HG03045 (cell line): ENCODE results near the gene TSPAN32.

Source experiments
- ATAC-seq: cut with Tn5 transposase; IDR thresholded peaks from one replicate; pipeline ENCODE4 v1.9.1; 2021; ENCODE audit warnings: mild to moderate bottlenecking, moderate library complexity; ENCODE audit not compliant: unreplicated experiment

TSPAN32 gene, protein sequence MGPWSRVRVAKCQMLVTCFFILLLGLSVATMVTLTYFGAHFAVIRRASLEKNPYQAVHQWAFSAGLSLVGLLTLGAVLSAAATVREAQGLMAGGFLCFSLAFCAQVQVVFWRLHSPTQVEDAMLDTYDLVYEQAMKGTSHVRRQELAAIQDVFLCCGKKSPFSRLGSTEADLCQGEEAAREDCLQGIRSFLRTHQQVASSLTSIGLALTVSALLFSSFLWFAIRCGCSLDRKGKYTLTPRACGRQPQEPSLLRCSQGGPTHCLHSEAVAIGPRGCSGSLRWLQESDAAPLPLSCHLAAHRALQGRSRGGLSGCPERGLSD

DNA sequence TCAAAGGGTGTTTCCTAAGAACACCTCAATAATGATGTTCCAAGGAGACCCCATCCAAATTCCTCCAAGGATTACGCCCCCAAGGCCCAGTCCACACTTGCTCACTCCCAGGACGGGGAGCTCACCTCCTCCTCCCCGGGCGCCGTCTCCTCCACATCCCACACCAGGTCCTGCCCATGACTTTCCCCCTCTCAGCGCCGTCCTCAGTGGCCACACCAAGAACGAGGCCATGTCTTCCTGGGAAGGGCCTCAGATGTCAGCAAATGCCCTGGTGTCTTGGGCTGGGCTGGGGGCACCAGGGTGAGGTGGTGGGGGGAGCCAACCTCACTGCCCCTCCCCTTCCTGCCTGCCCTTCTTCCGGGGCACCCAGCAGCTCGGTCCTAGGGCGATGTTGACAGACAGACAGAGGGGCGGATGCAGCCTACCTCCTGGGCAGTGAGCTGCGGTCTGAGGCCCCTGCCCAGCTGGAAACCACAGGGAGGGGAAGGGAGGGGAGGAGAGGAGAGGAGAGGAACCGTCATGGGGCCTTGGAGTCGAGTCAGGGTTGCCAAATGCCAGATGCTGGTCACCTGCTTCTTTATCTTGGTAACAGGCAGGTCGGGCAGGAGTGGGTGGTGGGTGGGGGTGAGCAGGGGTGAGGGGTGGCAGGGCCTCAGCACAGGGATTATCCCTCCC is at the start of gene TSPAN32, which contains the start of gene C11orf21:
TSS of gene TSPAN32 (plus strand) at position 383 of the 675 bp plus-strand sequence. CDS start at position 520, 137 bp downstream.
TSS of gene C11orf21 (minus strand) at position 288 of the 675 bp plus-strand sequence. CDS start at position 178, 110 bp downstream.
- ATAC-seq: no peak

DNA sequence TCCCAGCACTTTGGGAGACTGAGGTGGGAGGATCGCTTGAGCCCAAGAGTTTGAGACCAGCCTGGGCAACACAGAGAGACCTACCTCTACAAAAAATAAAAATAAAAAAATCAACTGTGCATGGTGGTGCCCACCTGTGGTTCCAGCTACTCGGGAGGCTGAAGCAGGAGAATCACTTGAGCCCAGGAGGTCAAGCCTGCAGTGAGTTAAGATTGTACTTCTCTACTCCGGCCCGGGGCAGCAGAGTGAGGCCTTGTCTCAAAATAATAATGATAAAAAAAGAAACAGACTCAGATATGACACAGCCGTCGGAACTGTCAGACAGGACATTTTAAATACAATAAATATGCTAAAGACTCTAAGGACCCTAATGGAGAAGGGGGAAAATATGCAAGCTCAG is 49.8 kb upstream of the TSPAN32 start:
- no peak for ATAC-seq

DNA sequence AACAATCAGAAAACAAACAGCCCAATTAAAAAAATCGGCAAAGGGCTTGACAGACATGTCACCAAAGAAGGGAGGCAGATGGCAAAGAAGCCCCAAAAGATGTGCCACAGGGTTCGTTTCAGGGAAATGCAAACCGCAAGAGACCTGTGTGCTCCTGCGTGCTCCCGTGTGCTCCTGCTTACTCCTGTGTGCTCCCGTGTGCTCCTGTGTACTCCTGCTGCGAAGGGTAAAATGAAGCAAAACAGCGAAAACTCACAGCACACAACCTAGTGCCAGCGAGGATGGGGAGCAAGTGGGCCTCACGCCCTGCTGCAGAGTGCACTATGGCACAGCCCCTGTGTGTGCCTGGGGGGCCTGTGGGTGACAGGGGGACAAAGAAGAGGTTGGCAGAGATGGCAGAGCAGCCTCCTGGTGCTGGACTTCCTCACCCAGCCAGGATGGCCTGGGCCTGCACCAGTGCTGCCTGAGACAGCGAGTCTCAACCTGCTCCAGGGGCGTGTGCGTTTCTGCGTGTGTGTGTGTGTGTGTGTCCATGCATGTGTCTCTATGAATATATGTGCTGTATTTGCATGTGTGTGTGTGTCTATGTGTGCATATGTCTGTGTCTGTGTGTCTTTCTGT is 45.4 kb upstream of the TSPAN32 start:
- ATAC-seq: no peak

DNA sequence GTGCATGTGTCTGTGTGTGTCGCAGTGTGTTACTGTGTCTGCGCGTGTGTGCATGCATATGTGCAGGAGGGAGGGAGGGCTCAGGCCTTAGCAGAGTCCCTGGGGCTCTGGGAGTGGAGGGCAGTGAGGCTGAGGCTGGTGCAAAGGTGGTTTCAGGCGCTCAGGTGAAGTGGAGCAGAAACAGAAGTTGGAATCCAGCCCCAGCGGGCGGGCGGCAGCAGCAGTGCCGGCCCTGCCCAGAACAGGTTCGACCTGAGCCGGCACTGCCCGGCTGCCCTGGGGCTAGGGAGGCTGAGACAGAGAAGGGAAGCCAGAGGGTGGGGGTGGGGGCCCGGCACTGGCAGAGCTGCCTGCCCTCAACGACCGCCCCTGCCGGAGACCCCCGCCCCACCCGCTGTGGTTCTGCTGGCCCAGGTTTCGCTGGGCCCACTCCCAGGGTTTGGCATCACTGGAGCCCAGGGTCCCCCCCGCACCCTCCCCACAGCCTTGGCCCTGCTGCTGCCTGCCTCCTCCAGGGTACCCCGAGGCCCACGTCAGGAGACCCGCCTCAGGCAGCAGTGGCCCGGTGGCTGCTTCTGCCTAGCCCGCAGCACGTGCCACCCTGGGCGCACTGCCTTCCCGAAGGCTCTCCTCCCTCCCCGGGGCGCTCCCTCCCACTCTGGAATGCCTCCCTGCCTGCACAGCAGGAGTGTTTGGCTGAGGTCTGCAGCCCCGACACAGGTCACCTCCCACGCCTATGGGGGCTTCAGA is 44.7 kb upstream of the TSPAN32 start:
- no peak for ATAC-seq

DNA sequence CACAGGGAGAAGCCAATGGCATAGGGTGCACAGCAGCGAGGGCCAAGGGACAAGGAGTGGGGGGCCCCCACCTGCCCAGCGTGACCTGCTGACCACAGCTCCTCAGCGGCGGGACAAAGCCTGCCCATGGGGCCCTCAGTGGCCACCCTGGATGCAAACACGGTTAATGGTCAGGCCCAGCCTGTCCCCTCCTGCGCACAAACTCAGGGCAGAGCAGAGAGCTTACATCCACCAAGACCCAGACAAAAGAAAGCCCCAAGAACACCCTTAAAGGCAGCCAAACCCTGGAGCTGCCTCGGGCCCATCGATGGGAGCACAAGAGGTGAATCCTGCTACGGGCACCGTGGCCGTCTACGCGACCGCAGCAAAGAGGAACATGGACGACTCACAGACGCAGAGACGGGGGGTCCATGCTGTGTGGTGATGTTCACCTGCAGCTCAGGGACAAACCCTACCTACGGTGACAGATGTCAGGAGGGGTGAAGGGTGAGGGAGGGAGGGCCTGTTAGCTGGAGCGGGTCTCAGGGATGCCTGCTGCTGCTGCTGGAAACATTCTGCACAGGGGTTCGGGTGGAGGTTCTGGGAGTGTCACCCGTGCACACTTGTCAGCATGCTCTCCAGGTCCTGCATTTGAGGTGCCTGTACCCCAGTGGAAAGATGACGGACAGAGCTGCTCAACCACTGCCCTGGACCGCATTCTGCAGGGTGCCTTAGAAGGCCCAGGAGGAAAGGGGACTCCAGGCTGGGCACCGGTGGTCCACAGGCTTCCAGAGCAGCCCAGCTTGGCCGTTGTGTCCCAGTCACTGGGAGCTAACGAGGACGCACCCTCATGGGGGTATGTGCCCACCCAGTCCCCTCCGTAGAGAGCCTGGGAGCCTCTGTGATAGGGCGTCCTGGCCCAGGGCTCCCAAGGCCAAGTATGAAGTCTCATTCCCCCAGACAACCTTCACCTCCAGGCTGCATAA is 43.0 kb upstream of the TSPAN32 start:
- ATAC-seq: no peak

DNA sequence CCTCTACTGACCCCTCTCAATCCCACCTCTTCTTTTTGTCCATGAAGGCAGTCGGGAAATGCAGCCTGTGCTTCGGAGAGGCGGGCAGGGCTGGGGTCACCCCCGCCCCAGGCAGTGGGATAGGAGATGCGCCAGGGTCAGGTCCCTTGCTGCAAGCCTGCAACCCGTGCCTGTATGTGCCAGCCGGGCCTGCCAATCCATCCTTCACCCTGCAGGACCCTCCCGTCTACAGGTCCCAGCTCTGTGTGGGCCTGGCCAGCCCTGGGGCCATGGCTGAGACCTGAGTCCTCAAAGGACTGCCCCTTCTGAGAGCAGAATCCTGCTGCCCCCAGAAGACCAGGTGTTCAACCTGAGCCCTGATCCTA is 42.4 kb upstream of the TSPAN32 start:
- no peak for ATAC-seq

DNA sequence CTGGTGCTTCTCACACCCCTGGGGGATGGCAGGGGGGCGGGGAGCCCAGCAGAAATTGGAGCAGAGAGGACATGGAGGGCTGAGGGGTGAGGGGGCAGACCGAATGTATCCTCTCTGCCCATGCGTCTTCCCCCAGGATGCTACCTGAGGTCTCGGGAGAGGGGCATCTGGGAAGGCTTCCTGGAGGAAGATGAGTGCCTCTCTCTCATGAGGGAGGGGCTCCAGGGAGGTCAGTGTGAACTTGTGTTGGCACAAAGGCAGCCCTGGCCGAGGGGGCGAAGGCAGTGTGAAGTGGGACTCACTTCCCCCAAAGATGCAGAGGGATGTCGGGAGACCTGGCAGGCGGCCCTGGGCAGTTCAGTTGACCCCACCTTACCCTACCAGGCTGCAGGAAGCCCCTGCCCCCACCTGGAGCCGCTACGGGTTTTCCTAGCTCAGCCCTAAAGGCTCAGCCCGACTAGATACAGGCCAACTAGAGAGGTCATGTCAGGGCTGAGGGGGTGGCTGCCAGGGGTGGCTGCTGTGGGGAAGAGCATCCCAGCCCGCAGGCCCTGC is 41.8 kb upstream of the TSPAN32 start:
- no peak for ATAC-seq

DNA sequence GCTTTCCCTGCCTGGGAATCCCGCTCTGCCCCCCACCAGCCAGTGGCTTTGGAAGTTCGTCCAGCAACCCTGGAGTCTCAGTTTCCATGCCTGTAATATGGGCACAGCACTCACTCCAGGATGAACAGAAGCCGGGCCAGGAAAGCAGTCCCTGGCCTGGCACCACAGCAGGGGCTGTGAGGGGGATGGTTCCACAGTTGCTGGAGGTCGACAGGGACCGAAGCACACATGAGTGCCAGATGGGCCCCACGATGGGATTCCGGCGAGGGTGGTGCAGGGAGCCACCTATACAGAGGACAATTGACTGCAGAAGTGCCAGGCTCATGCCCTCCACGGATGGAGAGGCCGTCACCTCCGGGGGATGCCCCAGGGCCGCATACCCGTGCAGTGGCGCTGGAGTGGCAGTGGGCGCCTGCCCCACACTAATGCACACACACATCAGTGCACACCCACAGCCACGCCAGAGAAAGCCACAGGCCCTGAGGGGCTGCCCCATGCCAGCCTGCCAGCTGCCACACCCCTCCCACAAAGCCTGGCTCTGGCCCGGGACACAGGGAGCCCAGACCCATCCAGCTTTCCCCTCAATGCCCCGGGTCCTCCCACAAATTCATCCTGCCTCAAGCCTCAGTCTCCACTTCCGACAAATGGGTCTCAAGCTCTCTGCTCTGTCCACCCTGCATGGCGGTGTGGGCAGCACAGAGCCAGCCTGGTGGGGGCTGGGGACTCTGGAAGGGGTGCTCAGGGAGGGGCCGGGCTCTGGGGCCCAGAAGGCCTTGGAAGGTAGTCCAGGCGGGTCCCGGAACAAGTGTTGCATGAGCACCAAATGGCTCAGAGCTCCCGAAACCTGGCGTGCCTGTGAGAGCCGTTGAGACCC is 41.1 kb upstream of the TSPAN32 start:
- no peak for ATAC-seq

DNA sequence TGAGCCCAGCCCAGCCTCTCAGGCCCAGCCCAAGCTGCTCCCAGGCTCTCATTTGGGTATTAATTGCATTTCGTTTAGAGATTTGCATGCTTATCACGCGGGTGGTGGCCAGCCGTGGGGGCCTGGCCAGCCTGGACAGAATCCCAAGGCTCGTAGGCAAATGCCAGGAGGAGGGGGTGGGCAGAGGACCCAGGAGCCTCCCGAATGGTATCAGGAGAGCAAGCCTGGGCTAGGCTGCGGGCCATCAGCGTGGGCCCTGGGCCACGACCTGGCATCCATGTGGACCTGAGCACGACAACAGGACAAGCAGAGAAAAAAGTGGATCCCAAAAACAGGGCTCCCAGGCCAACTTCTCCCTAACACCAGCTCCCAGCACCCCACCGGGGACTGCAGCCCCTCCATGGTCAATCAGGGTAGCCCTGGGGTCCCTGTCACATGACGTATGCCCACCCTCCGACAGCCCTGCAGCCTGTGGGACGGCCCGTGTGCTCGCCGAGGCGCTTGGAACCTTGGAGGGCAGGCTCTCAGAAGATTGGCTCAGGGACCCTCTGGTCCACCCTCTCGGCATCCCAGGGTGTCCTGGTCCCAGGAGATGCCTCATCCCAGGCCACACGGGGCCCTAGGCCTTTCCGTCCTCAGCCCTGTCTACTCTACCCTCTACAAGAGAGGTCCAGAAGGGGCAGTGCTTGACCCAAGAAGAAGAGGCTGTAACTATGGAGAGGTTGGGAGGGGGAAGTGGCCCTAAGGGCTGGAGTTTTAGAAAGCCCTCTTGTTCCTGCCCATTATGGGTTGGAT is 40.2 kb upstream of the TSPAN32 start:
- ATAC-seq: no peak

DNA sequence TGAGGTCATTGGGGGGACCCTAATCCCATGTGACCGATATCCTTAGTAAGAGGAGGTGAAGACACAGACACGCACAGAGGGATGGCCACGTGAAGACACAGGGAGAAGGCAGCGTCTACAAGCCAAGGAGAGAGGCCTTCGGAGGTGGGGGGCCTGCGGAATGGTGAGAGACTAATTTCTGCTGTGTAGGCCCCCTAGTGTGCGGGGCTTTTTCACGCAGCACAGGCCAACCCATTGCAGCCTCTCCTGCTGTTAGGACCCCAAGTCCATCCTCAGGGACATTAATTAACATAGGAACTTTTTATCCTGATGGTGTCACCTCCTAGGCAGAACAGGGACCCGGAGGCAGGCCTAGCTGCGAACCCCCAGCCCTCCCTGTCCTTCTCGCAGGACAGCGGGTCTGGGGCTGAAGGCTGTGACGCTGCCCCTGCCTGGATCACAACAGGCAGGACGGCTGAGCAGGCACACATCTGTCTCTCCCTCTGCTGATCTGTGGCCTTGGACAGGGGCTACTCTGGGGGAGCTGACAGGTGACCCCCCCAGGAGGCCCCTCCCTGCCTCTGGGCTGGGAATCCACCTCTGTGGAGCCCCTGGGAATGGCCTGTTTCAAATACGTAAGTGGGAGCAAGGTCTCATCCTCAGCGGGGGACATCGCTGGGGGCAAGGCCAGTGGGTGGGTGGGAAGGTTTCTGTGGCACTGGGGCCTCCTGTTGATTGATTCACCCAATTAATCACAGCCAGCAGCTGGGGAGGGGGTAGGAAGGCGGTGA is 39.3 kb upstream of the TSPAN32 start:
- no peak for ATAC-seq

DNA sequence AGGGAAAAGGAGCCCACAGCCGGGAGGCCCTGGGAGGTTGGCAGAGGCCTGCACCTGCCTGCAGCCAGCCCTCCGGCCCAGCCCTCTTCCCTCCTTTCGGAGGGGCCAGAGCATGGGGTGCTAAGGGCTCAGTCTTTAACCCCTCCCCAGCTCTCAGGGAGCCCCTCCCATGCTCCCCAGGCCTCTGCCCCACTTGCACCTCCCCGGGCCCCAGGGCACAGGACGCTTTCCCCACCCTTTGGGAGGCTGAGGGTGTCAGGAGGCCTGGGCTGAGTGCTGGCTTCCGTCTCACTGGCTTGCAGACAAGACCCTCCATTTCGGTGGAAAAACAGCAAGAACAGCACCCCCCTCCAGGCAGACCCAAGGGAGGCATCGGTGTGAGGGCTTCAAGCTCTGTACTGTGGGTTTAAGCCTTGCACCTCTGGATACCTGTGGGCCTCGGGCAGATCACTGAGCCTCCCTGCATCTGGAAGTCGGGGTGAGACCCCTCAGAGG is 38.7 kb upstream of the TSPAN32 start:
- ATAC-seq: no peak

DNA sequence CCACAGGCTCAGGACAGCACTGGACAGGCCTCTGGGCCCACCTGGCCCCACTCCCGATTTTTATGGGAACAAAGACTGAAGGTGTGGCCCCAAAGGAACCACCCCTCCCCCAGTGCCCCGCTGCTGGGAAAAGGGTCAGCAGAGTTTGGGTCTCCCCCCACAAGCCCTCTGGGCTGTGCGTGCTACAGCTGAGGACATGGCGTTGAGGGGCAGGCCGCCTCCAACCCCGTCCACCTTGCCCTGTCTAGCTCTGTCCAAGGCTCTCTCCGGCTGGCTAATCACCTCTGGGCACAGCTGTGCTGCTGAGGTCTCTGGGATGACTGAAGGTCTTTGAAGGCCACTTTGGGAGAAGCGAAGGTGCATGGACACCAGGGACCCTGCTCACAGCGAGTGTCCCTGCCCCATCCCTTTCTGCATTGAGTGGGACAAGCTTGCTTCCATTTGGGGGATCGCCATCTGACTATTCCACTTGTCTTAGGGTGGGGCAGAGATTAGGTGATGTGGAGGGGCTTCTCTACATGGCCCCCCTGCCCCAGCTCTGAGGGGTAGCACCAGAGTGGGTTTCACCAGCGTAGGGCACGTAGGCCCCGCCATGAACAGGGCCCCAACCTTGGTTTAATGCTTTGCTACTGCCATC is 38.0 kb upstream of the TSPAN32 start:
- ATAC-seq: no peak

DNA sequence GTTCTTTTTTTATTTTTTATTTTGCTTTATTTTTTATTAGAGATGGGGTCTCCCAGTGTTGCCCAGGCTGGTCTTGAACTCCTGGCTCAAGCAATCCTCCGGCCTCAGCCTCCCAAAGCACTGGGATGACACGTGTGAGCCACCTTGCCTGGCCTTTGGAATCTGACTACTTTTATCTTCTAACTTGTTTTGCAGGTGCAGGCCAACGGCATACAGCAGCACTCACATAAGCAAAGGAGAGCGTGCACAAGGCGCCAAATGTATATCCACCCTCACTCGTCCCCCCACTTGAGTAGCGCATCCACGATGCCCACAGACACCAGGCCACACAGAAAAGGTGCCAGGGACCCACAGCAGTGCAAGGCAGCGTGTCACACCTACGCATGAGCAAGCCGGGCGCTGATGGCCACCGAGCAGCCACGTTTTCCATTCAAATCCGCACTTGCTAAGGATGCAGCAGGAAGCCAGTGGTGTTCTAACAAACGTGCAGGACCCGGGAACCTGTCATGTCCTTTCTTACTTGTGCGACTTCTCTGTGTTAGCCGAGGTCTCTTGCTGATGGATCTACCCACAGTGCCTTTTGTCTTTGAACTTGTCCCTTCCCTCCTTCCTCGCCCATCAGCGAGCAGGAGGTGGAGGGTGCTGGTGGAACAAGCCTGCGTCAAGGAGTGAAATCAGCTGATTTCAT is 37.3 kb upstream of the TSPAN32 start:
- no peak for ATAC-seq

DNA sequence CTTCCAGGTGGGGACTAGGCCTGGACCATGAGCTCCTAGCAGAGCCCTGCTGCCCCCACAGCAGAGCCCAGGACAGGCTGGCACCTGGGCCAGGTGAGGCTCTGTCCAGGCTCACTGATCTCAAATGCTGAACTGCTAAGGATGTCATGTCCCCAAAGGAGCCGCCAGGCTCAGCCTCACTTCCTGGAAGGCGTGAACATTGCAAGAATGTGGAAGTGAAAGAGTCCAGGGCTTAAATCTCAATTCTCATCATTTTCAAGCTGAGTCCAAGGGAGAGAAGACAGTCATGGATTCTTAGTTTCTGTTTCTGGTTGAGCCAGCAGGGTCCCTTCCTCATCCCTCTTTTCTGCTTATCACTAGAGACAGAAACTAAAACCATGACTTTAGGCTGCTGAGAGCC is 36.4 kb upstream of the TSPAN32 start:
- no peak for ATAC-seq

DNA sequence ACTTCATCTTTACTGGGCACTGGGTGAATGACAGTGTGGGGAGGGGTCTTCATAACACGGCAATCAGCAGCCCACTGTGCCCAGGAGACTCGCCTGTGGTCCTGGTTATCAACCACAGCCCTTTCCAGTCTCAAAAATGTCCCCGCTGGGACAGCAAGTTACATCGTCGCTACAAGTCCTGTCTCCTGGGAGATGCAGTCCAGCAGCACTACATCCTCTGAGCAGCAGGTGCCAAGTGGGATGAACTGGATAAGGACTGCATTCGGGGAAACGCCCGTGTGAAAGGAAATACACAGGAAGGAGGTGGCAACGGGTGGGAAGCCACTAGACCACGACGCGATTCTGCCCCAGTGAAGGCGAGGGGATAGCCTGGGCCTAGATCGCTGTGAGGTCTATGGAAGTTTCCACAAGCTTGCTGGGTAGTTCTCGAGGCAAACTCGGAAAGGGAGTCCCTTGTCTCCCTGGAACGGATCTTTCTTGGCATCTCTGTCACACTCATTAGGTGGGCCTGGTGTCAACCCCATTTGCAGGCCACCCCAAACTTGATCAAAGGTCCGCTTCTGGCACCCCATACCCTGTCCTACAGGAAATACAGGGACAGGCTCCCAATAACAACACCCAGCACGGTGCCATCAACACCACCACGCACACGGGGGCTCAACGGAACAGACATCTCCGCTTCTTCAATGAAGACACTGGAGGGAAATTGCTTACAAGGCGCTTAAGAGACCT is 35.8 kb upstream of the TSPAN32 start:
- no peak for ATAC-seq
